H1 (cell line): ENCODE results near the gene DCXR. TPM values are rescaled to one million over a fixed set of nuclear protein-coding genes. Genes with fewer than 3 reads are reported as not detected.

ENCODE experiments used
- E2F6 ChIP-seq: IDR thresholded peaks from 2 replicates; pipeline ENCODE4 v1.6.1; 2012; ENCODE audit warnings: inconsistent platforms
- EP300 ChIP-seq, 2 experiments: IDR thresholded peaks; 1 replicate in 1 of 2; 2 replicates in 1 of 2; pipeline ENCODE4 v1.6.1; 2011 to 2012; ENCODE audit warnings: low read depth in 2 of 2, low read length in 2 of 2, mild to moderate bottlenecking in 2 of 2, borderline replicate concordance in 1 of 2, inconsistent platforms in 1 of 2, moderate library complexity in 1 of 2
- GTF2F1 ChIP-seq: IDR thresholded peaks from 2 replicates; pipeline ENCODE4 v1.6.1; 2012; ENCODE audit warnings: low read depth, low read length, improper control_type of control experiment, borderline replicate concordance
- KDM4A ChIP-seq: IDR thresholded peaks from one replicate; pipeline ENCODE4 v1.7.1; 2012; ENCODE audit warnings: low read depth, mild to moderate bottlenecking, moderate library complexity, low read length, inconsistent platforms; ENCODE audit not compliant: severe bottlenecking
- NANOG ChIP-seq: IDR thresholded peaks from 2 replicates; pipeline ENCODE4 v1.6.1; 2011; ENCODE audit warnings: low read length, low read depth, mild to moderate bottlenecking, inconsistent platforms; ENCODE audit not compliant: insufficient read depth, poor library complexity, severe bottlenecking
- POLR2A ChIP-seq, 2 experiments: IDR thresholded peaks; 1 replicate in 1 of 2; 2 replicates in 1 of 2; pipeline ENCODE4 v1.6.1; 2011; ENCODE audit warnings: low read depth in 2 of 2, low read length in 2 of 2, mild to moderate bottlenecking in 2 of 2; ENCODE audit errors: control extremely low read depth in 1 of 2
- POLR2AphosphoS5 ChIP-seq: IDR thresholded peaks from 2 replicates; pipeline ENCODE4 v1.6.1; 2011; ENCODE audit warnings: low read depth, low read length
- RAD21 ChIP-seq, 2 experiments: IDR thresholded peaks in 1 of 2; conservative IDR thresholded peaks in 1 of 2; 2 replicates each; pipeline ENCODE4 v1.6.1; 2011; ENCODE audit warnings: low read depth in 2 of 2, low read length in 2 of 2, improper control_type of control experiment in 1 of 2, inconsistent platforms in 1 of 2, mild to moderate bottlenecking in 1 of 2, moderate library complexity in 1 of 2
- SIN3A ChIP-seq, 2 experiments: IDR thresholded peaks in 1 of 2; conservative IDR thresholded peaks in 1 of 2; 2 replicates each; pipeline ENCODE4 v1.6.1; 2011 to 2012; ENCODE audit warnings: low read length in 2 of 2, improper control_type of control experiment in 1 of 2, low read depth in 1 of 2, mild to moderate bottlenecking in 1 of 2
- polyA plus RNA-seq, 7 experiments: library from polyadenylated mRNA; depleted of rRNA in 3 of 7; stranded (reverse) in 5 of 7; unstranded in 2 of 7; fragments of >200 nt in 5 of 7; fragments of 200-250 nt in 2 of 7; gene quantifications; 1 replicate in 5 of 7; 2 replicates in 1 of 7; 4 replicates in 1 of 7; pipeline versions ENCODE4 v1.2.1 to v1.2.3, GENCODE V29; 2011 to 2013; ENCODE audit warnings: missing spikeins in 2 of 7, mixed read lengths in 2 of 7
- total RNA-seq: library from RNA; stranded (reverse); fragmentation: NEBNext Ultra II Directional; extraction: Animal tissue kit (Norgen Biotek cat#: 25700); gene quantifications from 2 replicates; pipeline ENCODE4 v1.2.1, GENCODE V29; 2021

Gene DCXR
- total and polyA plus RNA-seq, 2 of the 8 experiments (the other 6 are each of a cell fraction or from before 2014, with no cell fraction given), result 96.3 to 212 TPM

GRCh38 chr17:82031303-82031884 is 6.1 kb downstream of the DCXR start, which contains the start of gene RAC3 (continued):
- TF ChIP-seq GTF2F1, result no peak
- TF ChIP-seq POLR2AphosphoS5, result no peak
- no peak for TF ChIP-seq EP300 (IDR thresholded peaks at IDR 0.05; ENCODE audit: borderline replicate concordance in 1 of 2, low read depth in 2 of 2, low read length in 2 of 2)
- no peak for TF ChIP-seq POLR2A (IDR thresholded peaks at IDR 0.05; ENCODE audit: control extremely low read depth in 1 of 2, low read depth in 2 of 2, low read length in 2 of 2)
- no peak for TF ChIP-seq RAD21 (IDR thresholded peaks at IDR 0.05 in 1 of 2, conservative IDR thresholded peaks at IDR 0.05 in 1 of 2; ENCODE audit: low read depth in 2 of 2, low read length in 2 of 2)
- no peak for TF ChIP-seq E2F6
- TF ChIP-seq SIN3A (conservative IDR thresholded peaks at IDR 0.05 in 1 of 2, IDR thresholded peaks at IDR 0.05 in 1 of 2; ENCODE audit: low read depth in 1 of 2, low read length in 2 of 2), result 0 out of 4 replicates have a peak, but pooled peaks of 1 of the 2 experiments have one; percentile 13
- no peak for TF ChIP-seq NANOG
- peak; percentile 18 for TF ChIP-seq KDM4A
